Mesothelial cell of epicardium (in vitro differentiated cells): Measurements from ENCODE around the gene FOSB. TPM values are rescaled to one million over a fixed set of nuclear protein-coding genes. Genes with fewer than 3 reads are reported as not detected.
"Not testable (repeated sequence)": the region's sequence is repeated elsewhere in the genome, so short reads cannot be mapped to it uniquely, and the experiment has no call there.

Experiments used
- DNase-seq, 2 experiments: peaks; one replicate each; pipeline ENCODE4 v3.0.0; 2021; ENCODE audit warnings: low spot score in 2 of 2; ENCODE audit not compliant: unreplicated experiment in 2 of 2
- H3K27ac Mint-ChIP-seq: 2 replicates; pipeline ENCODE4 v1.8.0; 2021; ENCODE audit warnings: mixed read lengths
- H3K27me3 Mint-ChIP-seq: 2 replicates; pipeline ENCODE4 v1.8.0; 2021; ENCODE audit warnings: low read depth, mixed read lengths
- H3K36me3 Mint-ChIP-seq: 2 replicates; pipeline ENCODE4 v1.8.0; 2021; ENCODE audit warnings: mixed read lengths
- H3K4me1 Mint-ChIP-seq: 2 replicates; pipeline ENCODE4 v1.8.0; 2021; ENCODE audit warnings: mixed read lengths
- H3K4me3 Mint-ChIP-seq: 2 replicates; pipeline ENCODE4 v1.8.0; 2021; ENCODE audit warnings: mild to moderate bottlenecking, moderate library complexity, mixed read lengths
- H3K9me3 Mint-ChIP-seq: 2 replicates; pipeline ENCODE4 v1.8.0; 2021; ENCODE audit warnings: mixed read lengths
- total RNA-seq: library from RNA; stranded (reverse); gene quantifications from 3 replicates; pipeline ENCODE4 v1.2.1, GENCODE V29; 2021
- TF ChIP-seq, protein P1 (sequence below): fragments of 200-600 bp; sonication (generic); IDR thresholded peaks from one replicate; pipeline ENCODE4 v1.5.0; 2021; ENCODE audit warnings: antibody characterized with exemption; ENCODE audit not compliant: unreplicated experiment

The FOSB gene
- total RNA-seq, 1 donor from 2014 or later: 272 TPM

DNA sequence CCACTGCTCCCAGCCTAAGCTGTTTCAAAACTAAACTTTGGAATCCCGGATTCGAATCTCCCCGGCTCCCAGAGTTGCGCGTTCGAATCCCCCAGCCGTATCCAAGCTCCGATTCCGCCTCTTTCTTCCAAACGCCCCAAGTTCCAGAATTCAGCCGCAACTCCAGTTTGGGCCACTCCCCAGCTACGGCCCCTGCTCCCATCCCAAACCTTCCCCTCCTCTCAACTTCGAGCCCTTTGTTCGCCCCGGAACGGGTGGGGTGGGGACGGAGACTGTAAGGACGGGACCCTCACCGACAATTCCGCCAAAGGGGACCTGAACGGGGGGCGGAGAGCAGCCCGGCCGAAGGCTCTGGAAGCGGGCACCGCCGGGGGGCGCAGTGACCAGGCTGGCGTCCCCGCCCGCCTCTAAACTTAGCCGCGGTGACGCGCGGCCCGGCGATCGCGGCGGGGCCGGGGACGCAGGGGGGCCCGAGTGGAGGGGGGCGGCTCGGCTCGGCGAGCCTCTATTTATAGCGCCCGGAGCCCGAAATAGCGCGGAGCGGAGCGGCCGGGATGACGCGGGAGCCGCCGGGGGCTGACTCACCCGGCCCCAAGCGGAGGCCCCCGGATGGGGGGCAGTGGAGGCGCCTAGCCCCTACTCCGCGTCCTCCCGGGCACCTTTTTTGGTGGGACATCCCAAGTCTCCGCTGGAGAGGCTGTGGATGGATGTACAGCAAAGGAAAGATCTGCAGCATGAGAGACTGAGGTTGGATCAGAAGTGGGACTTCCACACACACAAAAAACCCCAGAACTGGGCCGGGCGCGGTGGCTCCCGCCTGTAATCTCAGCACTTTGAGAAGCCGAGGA is 39.2 kb upstream of the FOSB start:
- Mint-ChIP-seq H3K9me3 (no peaks in the 10 kb centered on the region), H3K27me3 (no peaks in the 10 kb centered on the region), H3K4me1 (peaks cover 17% of the 10 kb centered on the region), H3K27ac (peak overlapping the region; percentile 90), H3K4me3 (peak overlapping the region; percentile 86), H3K36me3 (no peaks in the 10 kb centered on the region)
- DNase-seq: peak in 1 of 2 experiments; percentile 62
- TF ChIP-seq, protein P1, sequence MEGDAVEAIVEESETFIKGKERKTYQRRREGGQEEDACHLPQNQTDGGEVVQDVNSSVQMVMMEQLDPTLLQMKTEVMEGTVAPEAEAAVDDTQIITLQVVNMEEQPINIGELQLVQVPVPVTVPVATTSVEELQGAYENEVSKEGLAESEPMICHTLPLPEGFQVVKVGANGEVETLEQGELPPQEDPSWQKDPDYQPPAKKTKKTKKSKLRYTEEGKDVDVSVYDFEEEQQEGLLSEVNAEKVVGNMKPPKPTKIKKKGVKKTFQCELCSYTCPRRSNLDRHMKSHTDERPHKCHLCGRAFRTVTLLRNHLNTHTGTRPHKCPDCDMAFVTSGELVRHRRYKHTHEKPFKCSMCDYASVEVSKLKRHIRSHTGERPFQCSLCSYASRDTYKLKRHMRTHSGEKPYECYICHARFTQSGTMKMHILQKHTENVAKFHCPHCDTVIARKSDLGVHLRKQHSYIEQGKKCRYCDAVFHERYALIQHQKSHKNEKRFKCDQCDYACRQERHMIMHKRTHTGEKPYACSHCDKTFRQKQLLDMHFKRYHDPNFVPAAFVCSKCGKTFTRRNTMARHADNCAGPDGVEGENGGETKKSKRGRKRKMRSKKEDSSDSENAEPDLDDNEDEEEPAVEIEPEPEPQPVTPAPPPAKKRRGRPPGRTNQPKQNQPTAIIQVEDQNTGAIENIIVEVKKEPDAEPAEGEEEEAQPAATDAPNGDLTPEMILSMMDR: peak; percentile 36

DNA sequence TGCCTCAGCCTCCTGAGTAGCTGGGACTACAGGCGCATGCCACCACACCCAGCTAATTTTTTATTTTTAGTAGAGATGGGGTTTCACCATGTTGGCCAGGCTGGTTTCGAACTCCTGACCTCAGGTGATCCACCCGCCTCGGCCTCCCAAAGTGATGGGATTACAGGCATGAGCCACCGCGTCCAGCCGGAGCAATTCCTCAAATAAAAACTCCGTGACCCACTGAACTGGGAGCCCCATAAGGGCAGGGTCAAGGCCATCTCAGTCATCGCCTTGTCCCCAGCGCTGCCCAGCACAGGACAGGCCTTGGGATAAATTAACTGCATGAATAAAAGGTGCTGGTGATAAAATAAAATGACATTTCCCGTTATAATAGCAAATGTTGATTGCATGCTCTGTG is 37.9 kb upstream of the FOSB start:
- H3K36me3 Mint-ChIP-seq, H3K27ac Mint-ChIP-seq: not testable (repeated sequence)

DNA sequence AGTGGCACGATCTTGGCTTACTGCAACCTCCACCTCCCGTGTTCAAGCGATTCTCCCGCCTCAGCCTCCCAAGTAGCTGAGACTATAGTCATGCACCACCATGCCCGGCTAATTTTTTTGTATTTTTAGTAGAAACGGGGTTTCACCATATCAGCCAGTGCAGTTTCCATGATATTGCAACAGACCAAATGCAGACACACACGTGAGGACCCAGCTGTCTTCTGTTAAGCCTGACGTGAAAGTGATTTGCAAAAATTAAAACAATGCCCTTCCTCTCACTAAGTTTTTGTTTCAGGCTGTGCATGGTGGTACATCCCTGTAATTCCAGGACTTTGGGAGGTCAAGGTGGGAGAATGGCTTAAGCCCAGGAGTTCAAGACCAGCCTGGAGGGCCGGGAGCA is 36.8 kb upstream of the FOSB start:
- H3K9me3 Mint-ChIP-seq, DNase-seq, H3K4me3 Mint-ChIP-seq: not testable (repeated sequence)

More for the DNA sequence above, 37.9 kb upstream of the FOSB start:
- not testable (repeated sequence) for DNase-seq, H3K27me3 Mint-ChIP-seq, H3K4me1 Mint-ChIP-seq, H3K9me3 Mint-ChIP-seq
- H3K4me3 Mint-ChIP-seq: peak overlapping the region; percentile 22

DNA sequence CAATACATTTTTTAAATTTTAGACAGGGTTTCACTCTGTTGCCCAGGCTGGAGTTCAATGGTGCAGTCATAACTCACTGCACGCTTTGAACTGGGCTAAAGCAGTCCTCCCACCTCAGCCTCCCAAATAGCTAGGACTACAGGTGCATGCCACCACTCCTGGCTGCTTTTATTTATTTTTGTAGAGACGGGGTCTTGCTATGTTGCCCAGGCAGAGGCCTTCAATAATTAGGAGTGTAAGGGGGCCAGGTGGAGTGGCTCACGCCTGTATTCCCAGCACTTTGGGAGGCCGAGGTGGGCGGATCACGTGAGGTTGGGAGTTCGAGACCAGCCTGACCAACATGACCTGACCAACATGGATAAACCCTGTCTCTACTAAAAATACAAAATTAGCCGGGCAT is 35.3 kb upstream of the FOSB start:
- H3K27me3 Mint-ChIP-seq, H3K27ac Mint-ChIP-seq, DNase-seq, H3K4me3 Mint-ChIP-seq, H3K9me3 Mint-ChIP-seq, H3K4me1 Mint-ChIP-seq, H3K36me3 Mint-ChIP-seq: not testable (repeated sequence)

More for the DNA sequence above, 36.8 kb upstream of the FOSB start:
- H3K27ac Mint-ChIP-seq, H3K27me3 Mint-ChIP-seq, H3K36me3 Mint-ChIP-seq, H3K4me1 Mint-ChIP-seq: not testable (repeated sequence)

DNA sequence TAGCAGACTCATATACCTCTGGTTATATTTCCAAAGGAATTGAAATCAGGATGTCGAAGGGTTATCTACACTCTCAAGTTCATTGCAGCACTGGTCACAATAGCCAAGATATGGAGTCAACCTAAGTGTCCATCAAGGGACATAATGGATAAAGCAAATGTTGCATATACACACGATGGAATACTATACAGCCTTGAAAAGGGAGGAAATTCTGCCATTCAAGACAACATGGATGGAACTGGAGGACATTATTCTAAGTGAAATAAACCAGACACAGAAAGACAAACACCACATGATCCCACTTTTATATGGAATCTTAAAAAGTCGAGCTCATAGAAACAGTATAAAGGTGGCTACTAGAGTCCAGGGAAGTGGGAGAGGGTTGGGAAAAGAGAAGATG is 30.5 kb upstream of the FOSB start:
- H3K4me1 Mint-ChIP-seq: peaks cover 12% of the 10 kb centered on the region
- no peaks in the 10 kb centered on the region for H3K9me3 Mint-ChIP-seq
- DNase-seq: no peak
- H3K27me3 Mint-ChIP-seq: no peaks in the 10 kb centered on the region
- H3K4me3 Mint-ChIP-seq: no peak overlapping the region
- TF ChIP-seq, protein P1: no peak
- H3K27ac Mint-ChIP-seq: no peak overlapping the region
- H3K36me3 Mint-ChIP-seq: no peaks in the 10 kb centered on the region

DNA sequence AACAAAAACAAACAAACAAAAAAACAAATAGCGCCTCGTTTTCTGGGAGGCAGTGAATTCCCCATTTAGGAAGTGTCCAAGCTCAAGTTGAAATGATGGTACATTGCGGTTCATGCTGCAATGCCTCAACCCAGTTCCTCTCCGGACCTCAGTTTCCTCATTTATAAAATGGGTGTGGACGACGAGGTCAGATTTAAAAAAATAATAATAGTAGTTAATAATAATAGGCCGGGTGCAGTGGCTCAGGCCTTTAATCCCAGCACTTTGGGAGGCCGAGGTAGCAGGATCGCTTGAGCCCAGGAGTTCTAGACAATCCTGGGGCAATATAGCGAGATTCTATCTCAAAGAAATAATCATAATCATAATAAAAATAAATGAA is 28.6 kb upstream of the FOSB start:
- H3K4me3 Mint-ChIP-seq: peak overlapping the region; percentile 55
- H3K4me1 Mint-ChIP-seq: peaks cover 20% of the 10 kb centered on the region
- no peak overlapping the region for H3K27ac Mint-ChIP-seq
- no peaks in the 10 kb centered on the region for H3K36me3 Mint-ChIP-seq
- no peaks in the 10 kb centered on the region for H3K27me3 Mint-ChIP-seq
- no peaks in the 10 kb centered on the region for H3K9me3 Mint-ChIP-seq
- TF ChIP-seq, protein P1: no peak
- DNase-seq: no peak

DNA sequence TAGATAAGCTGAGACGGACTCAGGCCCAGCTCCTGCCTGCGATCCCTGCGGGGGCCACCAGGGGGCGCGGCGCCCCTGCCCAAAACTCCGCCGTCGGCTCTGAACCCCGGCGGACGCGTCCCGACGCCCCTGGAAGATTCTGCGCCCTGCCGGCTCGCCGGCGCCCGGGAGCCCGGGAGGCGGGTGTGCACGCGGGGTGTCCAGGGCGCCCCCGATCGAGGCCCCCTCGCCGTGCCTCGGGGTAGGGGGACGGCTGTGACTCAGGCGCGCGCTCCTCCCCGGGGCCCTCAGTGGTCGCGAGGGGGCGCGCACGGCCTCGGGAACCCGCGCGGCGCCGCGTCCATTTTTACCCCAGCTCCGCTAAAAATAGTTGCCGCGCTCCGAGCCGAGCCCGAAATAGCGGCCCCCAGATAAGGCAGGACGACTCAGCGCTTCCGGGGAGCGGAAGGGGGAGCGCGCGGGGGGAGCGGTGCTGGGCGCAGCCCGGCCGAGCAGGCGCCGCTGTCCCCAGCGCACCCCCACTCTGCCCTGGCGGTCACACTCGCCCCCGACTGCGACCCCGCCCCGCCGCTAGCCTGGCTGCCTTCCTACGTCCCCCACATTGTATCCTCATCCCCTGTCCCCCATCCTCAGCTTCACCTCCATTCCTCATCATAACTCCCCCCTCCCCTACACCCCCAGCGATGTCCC is 28.1 kb upstream of the FOSB start:
- peak; percentile 78 to 94 for DNase-seq
- Mint-ChIP-seq H3K4me3 (peak overlapping the region; percentile 65), H3K27ac (peak overlapping the region; percentile 81), H3K27me3 (no peaks in the 10 kb centered on the region), H3K4me1 (peaks cover 24% of the 10 kb centered on the region), H3K9me3 (no peaks in the 10 kb centered on the region), H3K36me3 (no peaks in the 10 kb centered on the region)
- TF ChIP-seq, protein P1: peak; percentile 100
